ENCODE results near the gene SCRN1. TPM values are rescaled to one million over a fixed set of nuclear protein-coding genes. Genes with fewer than 3 reads are reported as not detected.

Gene SCRN1
- total RNA-seq, 1 donor from 2014 or later = 36.9 TPM

DNA sequence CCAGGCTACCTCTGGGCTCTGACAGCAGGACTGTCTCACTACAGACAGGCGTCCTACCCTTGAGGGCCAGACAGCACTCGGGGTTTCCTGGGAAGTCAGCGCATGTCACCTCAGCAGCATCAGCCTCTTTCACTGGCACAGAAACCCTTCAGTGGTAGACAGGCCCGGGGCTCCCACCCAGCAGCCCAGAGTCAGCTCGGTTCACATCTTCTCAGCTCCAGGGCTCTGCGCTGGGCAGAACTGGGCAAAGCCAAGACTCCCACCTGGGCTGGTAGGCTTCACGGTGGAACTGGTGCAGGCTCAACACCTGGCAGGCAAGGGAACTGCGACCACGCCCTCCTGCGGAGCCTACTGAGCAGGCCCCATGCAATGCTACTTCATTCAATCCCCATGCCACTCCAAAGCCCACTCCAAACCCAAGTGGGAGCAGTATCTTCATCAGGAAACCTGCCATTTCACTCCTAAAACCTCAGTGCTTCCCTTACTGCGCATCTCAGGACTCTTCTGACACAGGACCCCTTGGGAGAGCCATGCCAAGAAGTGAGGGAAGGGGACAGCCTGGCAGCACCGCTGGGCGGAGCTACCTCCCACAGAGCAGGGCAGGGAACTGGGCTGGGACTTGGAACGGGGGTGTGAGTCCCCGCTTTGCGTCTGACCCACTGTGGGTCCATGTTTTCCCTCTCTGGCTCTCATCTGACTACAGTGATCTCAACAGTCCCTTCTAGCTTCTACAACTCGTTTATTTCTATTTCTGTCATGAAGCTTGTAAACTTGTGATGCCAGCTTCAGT is 60.4 kb downstream of the SCRN1 start:
- DNase-seq (ENCODE audit: low spot score) = no peak

DNA sequence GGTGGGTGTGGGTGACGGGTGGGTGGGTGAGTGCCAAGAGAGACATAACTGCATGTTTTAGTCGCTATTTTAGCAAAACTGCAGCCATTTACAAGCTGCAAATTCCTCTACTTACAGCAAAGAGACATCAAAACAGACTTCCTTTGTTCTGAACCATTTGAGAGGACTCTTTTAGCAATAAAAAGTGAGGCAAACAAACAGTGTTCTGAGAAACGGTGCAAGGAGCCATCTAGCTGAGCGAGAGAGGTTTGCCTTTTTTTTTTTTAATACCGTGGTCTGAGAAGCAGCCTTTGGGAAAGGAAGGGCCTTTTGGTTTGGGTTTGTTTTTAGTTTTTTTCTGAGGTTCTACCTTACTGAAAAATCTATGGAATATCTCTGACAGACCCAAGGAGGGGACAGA is 62.9 kb downstream of the SCRN1 start:
- DNase-seq (ENCODE audit: low spot score) = no peak

DNA sequence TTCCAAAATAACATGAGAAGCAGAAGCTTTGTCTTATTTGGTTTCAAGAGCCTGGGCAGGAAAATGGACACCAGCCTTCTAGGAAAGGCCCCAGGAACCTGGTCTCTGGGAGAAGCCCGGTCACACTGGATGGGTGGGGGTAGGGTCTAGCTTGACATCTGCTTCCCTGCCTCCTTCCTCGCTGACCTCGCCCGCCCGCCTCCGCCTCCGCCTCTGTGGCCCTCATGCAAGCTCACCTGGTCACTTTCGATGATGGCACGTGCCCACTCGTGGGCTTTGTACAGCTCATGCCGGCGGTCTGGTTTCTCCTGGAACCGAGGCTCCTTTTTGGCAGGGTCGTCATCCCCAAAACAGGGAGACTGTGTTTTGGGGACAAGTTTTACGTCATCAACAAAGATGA is 63.4 kb downstream of the SCRN1 start:
- no peak for DNase-seq (ENCODE audit: low spot score)

DNA sequence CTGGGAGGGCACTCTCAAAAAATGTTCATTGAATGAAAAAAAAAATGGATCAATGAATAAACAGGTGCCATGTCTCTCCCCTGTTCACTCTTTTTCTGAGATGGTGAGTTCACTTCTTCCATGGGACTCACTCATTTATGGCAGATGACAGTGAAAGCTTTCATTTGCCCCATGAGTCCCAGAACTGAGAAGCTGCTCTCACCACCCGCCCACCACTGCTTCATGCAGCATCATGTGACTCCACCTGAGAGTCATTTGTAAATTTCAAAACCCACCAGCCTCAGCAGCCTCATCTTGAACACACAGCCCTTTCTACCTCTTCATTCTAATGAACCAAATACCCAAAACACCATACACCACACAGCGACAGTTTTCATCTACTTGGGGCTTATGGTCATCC is 64.9 kb downstream of the SCRN1 start:
- no peak for DNase-seq (ENCODE audit: low spot score)

DNA sequence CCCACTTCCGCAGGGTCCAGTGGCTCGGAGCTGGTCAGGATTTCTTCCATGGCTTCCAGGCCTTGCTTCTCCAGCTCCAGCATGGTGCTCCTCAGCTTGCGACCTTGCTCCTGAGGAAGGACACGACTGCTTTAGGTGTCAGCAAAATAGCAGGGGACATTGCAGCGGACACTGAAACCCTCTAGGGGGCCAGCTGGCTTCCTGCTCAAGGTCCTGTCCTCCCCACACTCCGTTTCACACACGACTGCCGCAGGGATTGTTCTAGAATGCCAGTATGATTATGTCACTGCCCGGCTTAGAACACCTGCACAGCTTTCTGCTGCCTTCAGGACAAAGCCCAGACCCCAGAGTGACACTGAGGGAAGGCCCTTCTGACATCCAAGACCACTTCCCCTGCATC is 65.6 kb downstream of the SCRN1 start:
- no peak for DNase-seq (ENCODE audit: low spot score)

DNA sequence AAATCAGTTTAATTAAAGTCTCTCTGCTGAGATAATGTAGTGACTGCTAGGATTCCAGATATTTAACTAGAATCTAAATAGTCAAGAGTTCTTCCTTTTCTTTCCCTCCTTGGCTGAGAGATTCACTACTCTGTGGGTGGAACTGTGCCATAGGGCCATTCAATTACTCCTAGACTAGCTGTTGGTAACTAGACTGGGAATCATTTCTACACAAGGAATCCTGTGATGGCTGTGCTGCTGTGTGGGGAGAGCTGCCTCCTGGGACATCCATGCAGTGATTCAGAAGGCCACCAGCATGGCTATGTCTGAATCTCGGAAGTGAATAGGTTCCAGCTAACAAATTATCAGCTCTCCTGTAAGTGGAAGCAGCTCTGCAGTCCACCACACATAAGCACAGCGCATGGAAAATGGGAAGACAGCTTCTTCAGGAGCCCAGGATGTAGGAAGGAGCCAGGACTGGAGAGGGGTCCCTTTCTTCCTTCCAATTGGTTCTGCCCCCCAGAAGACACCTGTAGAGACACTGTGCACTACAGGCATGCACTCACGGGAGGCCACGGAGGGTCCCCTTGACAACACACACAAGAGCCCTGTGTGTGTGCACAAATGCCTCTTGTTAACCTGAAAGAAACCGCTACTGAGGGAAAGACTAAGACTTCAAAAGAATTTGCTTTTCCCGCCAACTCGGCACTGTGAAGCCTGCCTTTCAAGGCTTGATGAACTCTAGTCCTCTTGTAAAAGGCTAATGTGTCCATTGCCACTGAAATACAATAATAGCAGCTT is 66.5 kb downstream of the SCRN1 start:
- DNase-seq (ENCODE audit: low spot score) = no peak

DNA sequence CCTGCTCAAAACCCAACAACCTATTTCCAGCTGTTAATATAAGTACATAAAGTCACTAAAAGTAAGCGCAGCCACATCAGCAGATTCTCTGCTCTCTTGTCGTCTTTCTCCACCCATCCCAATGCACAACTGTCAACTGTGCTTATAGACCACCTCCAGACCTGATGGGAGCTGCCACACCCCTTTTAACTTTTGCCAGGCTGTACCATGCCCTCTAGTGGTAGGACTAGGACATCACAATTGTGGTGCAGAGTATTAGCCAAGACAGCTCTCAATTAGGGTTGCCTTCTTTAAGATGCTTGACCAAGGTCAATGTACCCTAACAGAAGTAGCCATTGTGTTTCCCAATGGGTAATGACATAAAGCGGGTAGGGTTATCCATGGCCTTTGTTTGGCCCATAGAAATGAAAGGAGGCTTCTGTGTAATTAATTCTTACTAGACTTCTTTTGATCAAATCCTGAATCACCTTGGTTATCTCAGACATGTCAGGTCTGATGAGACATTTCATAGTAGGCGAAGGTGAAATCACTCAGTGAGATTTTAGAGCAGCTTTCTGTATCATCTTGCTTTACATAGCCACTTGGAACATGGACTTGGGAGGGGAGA is 68.1 kb downstream of the SCRN1 start:
- no peak for DNase-seq (ENCODE audit: low spot score)

DNA sequence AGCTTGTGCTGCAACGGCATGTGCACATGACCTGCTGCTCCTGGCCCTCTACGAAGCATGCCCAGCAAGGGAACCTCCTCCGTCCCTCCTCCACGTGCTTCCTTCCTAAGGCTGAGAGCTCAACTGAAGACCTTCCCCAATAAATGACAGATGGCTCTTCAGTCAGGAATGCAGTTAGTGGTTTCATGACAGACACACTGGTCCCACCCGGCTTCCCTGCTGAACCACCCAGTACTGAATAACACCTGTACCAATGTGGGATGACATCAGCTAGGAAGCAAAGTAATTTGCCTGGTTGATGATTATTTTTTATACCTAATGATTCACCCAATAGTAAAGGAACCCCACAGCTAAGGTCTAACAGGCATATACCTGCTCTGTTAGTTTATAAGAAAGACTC is 69.1 kb downstream of the SCRN1 start:
- no peak for DNase-seq (ENCODE audit: low spot score)

DNA sequence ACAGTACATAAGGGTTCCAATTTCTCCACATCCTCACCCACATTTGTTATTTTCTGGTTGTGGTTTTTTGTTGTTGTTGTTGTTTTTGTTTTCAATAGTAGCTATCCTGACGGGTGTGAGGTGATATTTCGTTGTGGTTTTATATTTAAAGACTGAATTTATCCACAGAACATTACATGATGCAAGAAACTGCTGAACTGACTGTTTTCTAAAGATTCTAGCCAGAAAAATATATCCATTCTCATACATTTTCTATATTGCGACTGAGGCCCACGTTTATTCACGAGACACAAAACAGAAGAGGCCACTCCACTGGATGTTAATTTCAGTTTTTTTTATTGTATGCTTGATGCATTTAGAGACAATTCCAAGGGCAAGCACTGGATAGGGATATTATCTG is 69.8 kb downstream of the SCRN1 start:
- DNase-seq (ENCODE audit: low spot score) = no peak

DNA sequence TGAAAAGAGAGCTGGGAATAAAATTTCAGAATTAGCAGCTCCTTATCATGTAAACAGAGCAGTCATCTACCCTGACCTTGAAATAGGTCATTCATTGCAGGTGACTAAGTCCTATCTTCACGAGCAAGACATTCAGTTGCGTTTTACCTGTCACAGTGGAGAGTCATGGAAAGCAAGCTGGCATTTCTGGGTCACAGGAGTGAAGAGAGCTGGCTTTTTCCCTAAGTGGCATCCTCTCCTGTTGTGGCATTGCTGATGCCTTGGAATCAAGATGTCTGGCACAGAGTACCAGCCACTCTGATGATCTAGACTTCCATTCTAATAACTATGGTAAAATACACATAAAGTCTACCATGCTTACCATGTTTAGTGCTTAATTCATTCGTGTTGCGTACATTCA is 70.8 kb downstream of the SCRN1 start:
- DNase-seq (ENCODE audit: low spot score) = no peak

DNA sequence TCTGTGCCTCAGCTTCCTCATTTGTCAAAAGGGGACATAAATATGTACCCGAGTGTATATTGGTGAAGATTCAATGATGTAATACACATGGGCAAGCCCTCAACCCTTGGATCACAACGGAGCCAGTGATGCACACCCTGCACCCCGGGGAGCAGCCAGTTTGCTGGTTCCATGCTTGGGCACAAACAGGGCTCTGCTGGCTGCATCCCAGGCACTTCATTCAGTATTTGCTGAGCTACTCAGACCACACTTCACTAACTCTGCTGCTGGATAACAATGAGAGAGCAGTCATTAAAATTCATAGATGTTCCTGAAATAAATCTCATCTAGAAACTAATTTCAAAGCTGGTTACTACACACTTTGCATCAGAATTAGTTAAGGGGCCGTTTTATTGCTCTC is 72.0 kb downstream of the SCRN1 start:
- DNase-seq (ENCODE audit: low spot score) = no peak

DNA sequence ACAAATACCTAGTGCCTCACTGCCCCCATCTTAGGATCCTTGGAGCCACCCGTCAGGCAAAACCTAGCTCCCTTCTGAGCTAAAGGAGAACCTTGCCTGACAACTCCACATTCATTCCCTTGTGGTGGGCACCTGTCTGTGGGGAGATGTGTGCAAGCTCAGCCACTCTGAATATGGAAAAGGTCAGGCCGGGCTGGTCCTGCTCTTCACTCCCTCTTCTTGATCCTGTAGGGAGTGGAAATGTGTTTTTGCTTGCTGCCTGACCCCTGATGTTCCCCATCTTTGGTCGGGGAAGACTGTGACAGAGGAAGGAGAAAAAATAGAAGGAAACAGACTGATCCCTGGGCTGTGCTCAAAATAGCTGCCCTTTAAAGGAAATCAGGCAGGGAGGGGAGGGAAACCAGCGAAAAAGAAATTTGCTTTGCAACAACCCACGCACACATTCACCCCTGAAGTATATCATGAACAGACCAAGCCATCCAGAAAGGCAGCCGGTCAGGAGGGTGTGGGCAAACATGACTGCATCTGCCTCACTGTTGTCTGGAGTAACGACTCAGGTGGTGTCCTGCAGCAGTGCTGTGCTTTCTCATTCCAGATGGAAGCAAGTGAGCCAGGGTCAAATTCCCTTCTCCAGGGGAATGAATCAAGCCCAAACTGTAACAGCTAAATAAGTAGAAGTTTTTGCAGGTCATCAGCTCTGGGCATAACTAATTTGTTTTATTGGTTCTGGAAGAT is 74.0 kb downstream of the SCRN1 start:
- DNase-seq (ENCODE audit: low spot score) = no peak

DNA sequence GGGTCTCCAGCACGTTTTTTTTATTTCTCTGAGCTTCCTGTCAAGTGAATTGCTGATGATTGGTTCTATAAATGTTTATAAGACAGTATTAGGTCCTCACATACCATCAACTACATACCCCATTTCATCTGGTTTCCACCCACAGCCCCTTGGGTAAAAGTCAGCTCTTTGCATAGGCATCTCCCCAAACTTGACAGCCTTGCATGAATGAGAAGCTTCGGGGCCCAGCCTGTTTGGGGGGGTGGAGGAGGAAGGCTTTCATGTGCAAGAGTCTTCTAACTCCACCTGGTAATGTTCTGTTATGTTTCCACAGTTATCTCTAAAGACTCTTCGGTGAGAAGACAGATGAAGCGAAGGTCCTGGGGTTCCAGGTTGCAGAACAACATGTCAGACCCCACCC is 75.4 kb downstream of the SCRN1 start:
- no peak for DNase-seq (ENCODE audit: low spot score)

DNA sequence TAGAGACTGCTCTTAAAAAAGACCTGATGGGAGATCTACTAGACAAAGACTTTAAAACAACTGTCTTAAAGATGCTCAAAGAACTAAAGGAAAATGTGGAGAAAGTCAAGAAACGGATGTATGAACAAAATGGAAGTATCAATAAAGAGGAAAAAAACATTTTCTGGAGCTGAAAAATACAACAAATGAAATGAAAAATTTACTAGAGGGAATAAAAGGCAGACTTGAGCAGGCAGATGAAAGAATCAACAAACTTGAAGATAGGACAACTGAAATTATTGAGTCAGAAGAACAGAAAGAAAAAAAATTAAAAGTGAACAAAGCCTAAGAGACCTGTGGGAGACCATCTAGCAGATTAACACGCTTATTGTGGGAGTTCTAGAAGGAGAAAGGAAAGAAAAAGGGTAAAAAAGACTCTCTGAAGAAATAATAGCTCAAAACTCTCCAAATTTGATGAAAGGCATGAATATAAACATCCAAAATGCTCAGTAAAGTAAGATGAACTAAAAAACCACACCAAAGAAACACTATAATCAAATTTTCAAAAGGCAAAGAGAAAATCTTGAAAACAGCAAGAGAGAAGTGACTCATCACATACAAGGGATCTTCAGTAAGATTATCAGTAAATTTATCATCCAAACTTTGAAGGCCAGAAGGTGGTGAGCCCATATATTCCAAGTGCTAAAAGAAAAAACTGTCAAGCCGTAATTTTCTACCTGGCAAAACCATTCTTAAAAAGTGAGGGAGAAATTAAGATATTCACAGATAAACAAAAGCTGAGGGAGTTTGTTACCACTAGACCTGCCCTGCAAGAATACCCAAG is 83.2 kb downstream of the SCRN1 start:
- no peak for DNase-seq (ENCODE audit: low spot score)

DNA sequence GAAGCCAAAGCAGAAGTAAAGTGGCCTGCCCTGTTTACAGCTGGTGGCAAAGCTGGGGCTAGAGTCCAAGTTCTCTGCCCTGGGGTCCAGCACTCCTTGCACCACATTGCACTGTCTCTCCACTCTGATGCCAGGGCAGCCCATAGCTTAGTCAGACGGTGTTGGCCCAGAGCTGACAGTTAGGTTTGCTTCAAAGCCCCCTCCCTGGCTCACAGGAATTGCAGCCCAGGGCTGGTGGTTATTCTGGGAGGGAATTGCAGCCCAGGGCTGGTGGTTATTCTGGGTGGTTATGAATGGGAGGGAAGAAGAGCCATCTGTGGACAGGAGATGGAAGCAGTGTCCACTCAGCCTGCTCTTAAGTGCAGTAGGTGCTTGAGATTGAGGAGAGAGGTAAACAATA is 88.9 kb downstream of the SCRN1 start:
- DNase-seq (ENCODE audit: low spot score) = no peak

DNA sequence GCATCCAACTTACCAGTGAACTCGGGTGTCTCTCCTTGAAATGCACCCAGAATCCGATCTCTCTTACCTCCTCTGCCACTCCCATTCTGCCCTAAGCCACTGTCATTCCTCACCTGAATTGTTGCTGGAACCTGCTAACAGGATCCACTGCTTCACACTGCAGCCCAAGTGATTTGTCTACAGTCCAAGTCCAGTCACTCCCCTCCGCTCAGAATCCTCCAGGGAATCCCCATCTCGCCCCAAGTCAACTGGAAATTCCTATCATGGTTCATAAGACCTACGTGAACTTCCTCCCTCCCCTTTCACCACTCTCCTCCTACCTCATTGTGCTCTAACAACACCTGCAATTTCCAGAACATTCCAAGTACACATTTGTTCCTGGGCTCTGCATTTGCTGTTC is 91.3 kb downstream of the SCRN1 start:
- DNase-seq (ENCODE audit: low spot score) = no peak

DNA sequence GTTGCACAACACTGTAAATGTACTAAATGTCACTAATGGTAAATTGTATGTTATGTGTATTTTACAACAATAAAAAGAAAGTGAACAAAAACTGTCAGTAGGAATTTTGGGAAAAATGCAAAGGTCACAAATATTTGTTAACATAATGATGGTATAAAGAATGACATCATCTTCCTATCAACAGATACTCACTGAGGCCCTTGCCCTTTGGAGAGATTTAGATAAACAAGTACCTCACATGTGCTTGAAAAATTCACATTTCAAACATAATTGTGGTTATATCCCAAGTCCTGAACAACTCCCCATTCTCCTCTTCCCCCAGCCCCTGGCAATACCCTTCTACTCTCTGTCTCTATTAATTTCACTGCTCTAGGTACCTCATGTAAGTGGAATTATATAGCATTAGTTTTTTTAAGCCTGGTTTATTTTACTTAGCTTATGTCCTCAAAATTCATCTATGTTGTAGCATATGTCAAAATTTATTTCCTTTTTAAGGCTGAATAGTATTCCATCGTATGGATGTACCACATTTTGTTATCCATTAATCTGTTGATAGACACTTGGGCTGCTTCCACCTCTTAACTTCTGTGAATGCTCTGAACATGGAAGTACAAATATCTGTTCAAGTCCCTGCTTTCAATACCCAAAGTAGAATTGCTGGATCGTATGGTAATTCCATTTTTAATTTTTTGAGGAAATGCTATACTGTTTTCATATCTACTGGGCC is 92.8 kb downstream of the SCRN1 start:
- DNase-seq (ENCODE audit: low spot score) = no peak

DNA sequence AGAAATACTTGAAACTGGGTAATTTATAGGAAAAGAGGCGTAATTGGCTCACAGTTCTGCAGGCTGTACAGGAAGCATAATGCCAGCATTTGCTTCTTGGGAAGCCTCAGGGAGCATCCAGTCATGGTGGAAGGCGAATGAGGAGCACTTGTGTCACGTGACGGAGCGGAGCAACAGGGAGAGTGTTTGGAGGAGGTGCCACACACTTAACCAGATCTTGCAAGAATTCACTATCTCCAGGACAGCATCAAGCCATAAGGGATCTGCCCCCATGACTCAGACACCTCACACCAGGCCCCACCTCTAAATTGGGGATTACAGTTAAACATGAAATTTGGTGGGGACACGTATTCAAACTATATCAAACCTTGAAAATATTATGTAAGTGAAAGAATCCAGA is 94.0 kb downstream of the SCRN1 start:
- no peak for DNase-seq (ENCODE audit: low spot score)

DNA sequence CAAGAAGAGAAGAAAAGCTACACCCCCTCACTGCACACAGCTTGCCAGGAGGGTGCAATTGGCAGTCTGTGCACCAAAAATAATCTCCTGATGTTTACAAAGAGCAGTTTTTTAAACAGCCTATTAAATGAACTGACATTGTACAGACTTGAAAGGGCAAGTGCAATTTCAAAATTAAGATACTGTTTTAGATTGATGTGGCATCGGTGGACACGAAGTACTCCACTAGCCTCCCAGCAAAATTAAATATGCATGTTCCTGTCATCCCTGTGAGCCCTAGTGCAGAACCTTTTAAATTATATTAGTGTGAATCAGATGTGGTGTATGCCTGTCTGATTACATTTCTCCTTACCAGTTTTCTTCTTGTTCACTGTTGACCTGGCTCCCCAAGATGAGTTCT is 95.3 kb downstream of the SCRN1 start:
- DNase-seq (ENCODE audit: low spot score) = no peak

DNA sequence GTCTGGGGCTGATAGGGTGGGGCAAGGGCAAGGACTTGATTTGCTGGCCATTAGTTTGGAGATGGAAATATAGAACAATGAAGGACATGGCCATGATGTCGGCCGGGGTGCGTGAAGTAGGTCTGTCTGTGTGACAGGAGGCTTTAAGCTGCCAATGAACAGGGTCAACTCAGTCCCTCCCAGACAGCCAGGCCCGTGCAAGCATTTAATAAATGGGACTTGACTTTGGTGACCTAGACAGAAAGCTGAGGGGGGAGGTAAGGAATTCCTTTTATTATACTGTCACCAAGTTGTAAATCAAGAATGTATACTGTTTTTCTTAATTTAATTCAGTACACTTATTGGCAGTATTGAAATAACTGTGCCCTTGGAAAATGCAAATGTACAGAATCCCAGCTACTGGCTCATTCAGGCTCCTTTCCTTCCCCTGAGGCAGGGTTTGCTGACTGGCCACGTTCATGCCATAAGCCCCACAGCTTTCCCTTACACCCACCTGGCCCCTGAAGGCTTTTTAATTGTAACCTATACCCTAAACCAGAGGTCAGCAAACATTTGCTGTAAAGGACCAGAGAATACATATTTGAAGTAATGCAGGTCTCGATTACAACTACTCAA is 96.1 kb downstream of the SCRN1 start:
- no peak for DNase-seq (ENCODE audit: low spot score)

Data from mesenteric fat pad (tissue), 1 donor.